ENCODE data around the gene FARP1.

DNA sequence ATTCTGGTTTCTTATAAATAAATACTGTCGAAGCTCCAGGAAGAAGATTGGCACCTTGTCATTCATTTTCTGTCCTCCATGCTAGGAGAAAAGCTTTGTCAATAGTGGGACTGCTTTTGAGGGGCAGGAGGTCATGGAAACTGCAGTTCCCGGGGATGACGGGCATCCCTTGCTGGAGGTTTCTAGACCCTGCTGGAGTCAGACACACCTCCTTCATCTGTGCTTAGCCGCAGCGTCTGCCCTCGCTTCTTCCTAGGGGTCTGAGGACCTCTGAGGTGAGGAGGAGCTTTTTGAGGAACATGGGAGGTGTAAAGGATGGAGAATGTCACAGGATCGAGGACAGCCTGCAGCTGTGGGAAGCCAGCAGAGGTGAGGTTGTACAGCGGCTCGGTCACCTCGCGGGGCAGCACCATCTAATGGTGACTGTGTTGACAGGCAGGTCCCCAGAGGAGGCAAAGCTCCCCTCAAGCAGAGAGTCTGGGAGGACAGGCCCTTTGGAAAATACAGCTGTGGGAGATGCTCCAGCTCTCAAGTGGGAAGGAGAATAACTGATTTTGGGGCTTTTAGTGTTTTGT is 206.9 kb downstream of the FARP1 start:
- no peak for TF ChIP-seq EZH2 (IDR thresholded peaks at IDR 0.05)
- TF ChIP-seq POLR2AphosphoS5 (IDR thresholded peaks at IDR 0.05; ENCODE audit: borderline replicate concordance, low read depth, low read length) = no peak
- TF ChIP-seq FOXP2 (optimal IDR thresholded peaks at IDR 0.05; ENCODE audit: control extremely low read depth, extremely low read length, insufficient read depth) = no peak

Data from SK-N-MC (cell line).